HEK293T (cell line): ENCODE measurements around the gene PXDC1.

Source experiments
- BHLHE40 ChIP-seq: fragments of 450-650 bp; IDR thresholded peaks from 2 replicates; pipeline ENCODE4 v1.6.1; 2016; ENCODE audit warnings: mild to moderate bottlenecking, moderate library complexity, borderline replicate concordance
- CTBP1 ChIP-seq: fragments of 450-650 bp; IDR thresholded peaks from 2 replicates; pipeline ENCODE4 v1.6.1; 2016; ENCODE audit warnings: borderline replicate concordance
- FOXA1 ChIP-seq: fragments of 450-650 bp; IDR thresholded peaks from 2 replicates; pipeline ENCODE4 v1.6.1; 2016; ENCODE audit warnings: mild to moderate bottlenecking
- FOXK2 ChIP-seq: fragments of 450-650 bp; IDR thresholded peaks from 2 replicates; pipeline ENCODE4 v1.6.1; 2016; ENCODE audit warnings: mild to moderate bottlenecking
- HDGF ChIP-seq: fragments of 450-650 bp; IDR thresholded peaks from 2 replicates; pipeline ENCODE4 v1.6.1; 2017; ENCODE audit warnings: antibody characterized with exemption, borderline replicate concordance
- L3MBTL2 ChIP-seq: fragments of 450-650 bp; conservative IDR thresholded peaks from 2 replicates; pipeline ENCODE4 v1.6.1; 2016; ENCODE audit warnings: mild to moderate bottlenecking
- NFRKB ChIP-seq: fragments of 450-650 bp; IDR thresholded peaks from 2 replicates; pipeline ENCODE4 v1.6.1; 2016; ENCODE audit warnings: mild to moderate bottlenecking, moderate library complexity
- PKNOX1 ChIP-seq: fragments of 450-650 bp; IDR thresholded peaks from 2 replicates; pipeline ENCODE4 v1.6.1; 2016
- SP1 ChIP-seq: fragments of 450-650 bp; IDR thresholded peaks from 2 replicates; pipeline ENCODE4 v1.6.1; 2017
- SUZ12 ChIP-seq: fragments of 450-650 bp; IDR thresholded peaks from 2 replicates; pipeline ENCODE4 v1.6.1; 2016; ENCODE audit warnings: mild to moderate bottlenecking
- TARDBP ChIP-seq: fragments of 450-650 bp; IDR thresholded peaks from 2 replicates; pipeline ENCODE4 v1.6.1; 2016

- TF ChIP-seq FOXA1, result no peak
- TF ChIP-seq L3MBTL2, result no peak
- no peak for TF ChIP-seq SP1
- no peak for TF ChIP-seq SUZ12
- TF ChIP-seq BHLHE40, result no peak
- no peak for TF ChIP-seq HDGF
- TF ChIP-seq PKNOX1, result no peak
- TF ChIP-seq CTBP1, result no peak
- no peak for TF ChIP-seq TARDBP
- no peak for TF ChIP-seq FOXK2
- TF ChIP-seq NFRKB, result no peak
These were observed 31.8 kb downstream of the PXDC1 start for GRCh38 chr6:3719462-3720308.
